ENCODE results near the gene CPVL.
A peak's percentile ranks its signal among the peaks of the same experiment; 100 is the strongest.

The CPVL gene

DNA sequence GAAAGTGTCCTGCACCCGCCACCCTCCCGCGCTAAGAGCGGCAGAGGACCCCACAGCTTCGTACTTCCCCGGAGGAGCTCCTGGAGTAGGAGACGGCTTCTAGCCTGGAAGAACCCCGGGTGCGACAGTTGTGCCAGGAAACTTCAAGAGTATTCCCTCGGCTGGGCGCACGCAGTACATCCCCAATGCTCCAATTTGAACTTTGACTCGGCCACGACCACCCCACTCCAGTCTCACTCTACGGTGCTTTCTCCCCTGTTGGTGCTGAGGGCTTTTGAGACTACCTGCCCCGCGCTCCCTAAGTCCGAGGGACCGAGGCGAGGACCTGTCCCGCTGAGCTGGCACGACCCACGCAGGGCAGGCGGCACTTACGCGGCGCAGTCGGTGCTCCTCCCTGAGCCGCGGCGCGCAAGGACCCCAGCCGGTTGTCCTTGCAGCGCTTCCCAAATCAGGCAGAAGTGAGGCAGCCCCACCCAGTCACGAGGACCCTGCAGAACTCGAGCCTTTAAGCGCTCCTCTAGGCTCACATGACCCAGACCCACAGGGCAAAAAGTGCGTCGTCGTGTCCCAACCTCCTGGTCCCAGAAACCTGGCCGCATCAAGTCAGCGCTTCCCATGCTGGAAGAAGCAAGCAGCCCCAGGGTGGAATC lies at the start of gene CPVL:
Gene CPVL (minus strand): TSS at position 481 of the 650 bp plus-strand sequence. CDS start 25,476 bp downstream, outside the sequence.
- DNase-seq: no peak

GRCh38 chr7:29194594-29195427 lies 48.5 kb upstream of the CPVL start, which contains the start of gene CHN2:
Gene CHN2, plus strand, starts transcription at chr7:29194775.
- DNase-seq: peak; percentile 63 to 88

DNA sequence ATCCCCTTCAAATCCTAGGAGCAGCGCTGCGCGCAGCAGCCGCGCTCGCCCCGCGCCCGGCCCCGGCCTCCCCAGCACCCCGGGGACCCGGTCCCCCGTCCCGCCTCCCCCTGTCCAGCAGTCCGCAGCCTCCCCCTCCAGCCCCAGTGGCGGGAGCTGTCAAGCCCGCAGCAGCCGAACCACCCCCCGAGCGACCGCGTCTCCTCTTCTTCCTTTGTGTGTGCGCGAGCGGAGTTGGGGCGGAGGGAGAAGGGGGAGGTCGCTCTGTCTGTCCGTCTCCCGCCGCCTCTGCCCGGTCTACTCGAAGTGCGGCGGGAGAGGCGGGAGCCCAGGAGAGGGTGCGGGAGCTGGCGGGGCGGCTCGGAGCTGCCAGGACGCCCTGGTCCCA lies 47.9 kb upstream of the CPVL start:
- peak in 1 of 2 experiments; percentile 69 for DNase-seq

- peak; percentile 69 to 74 for DNase-seq
These were observed 47.2 kb upstream of the CPVL start for GRCh38 chr7:29193316-29194205.

GRCh38 chr7:29192811-29193210 lies 46.5 kb upstream of the CPVL start:
- DNase-seq: no peak

DNA sequence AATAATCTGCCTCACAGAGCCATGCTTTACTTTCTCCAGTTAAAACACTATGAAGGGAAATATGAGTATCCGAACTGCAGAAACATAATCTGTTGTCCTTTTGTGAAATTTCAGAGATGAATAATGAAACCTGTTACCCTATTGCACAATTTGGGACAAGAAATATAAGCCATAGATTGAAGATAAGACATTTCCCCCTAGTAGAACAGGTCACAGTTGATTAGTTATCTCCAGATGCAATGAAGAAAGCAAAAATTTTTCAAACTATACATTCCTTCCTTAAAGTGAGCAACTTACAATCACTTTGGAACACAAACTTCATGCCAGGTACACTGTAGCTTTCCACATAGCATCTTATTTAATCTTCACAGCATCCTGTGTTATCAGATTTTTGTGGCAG lies 46.0 kb upstream of the CPVL start:
- no peak for DNase-seq

GRCh38 chr7:29190349-29191045 lies 44.2 kb upstream of the CPVL start:
- peak; percentile 77 to 90 for DNase-seq

GRCh38 chr7:29189743-29190201 lies 43.4 kb upstream of the CPVL start:
- peak; percentile 99 for DNase-seq

GRCh38 chr7:29185613-29186012 lies 39.3 kb upstream of the CPVL start:
- no peak for DNase-seq

DNA sequence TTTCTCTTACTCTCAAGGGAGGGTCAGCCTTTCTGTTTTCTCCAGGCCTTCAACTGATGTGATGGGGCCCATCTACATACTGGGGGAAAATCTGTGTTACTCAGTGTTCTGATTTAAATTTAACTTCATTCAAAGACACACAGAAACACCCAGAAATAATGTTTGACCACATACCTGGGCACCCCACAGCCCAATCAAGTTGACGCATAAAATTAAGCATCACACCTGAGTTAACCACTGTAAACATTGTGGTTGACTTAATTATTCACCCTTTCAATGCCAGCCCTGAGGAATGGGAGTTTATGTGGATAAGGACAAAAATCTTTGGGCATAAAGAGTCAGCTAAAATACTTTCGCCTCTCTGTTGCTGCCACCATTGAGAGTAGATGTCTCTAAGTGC lies 38.3 kb upstream of the CPVL start:
- DNase-seq: no peak

- DNase-seq: no peak
These were observed 32.8 kb upstream of the CPVL start for GRCh38 chr7:29179115-29179514.

DNA sequence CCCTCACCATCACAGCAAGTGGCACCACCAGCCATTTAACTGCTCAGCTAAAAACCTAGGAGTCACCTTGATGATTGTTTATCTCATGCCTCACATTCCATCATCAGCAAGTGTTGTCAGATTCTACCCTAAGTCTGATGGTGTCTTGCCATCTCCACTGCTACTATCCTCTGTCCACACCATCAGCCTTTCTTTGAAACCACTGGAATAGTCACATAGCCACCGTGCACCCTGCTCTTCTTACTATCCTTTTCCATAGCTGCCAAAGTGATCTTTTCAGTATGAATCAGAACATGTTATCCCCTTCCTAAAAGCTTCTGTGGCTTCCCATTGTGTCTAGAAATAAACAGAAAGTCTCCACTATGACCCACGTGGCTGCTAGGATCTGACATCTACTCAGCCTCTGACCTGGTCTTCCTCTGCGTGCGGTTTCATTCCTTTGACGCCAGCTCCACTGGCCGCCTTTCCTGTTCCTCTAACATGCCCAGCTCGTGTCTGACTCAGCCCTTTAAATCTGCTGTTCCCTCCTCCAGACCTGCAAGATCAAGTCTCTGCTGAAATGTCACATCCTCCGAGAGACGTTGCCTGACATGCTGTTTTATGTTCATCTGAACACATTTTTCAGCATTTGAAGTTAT lies 31.7 kb upstream of the CPVL start:
- DNase-seq: no peak

DNA sequence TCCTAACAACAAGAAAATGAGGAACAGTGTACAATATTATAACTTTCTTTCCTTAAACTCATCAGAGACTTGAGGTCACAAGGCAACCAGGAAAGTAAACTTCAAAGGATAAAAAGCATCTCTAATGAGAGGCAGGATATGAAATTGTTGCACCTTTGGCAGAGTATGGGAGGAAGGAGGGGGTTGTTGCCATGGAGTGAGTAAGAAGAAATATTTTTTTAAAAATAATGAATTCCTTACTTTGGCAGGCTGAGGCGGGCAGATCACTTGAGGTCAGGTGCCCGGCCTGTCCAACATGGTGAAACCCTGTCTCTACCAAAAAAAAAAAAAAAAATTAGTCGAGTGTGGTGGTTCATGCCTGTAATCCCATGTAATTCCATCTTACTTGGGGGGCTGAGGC lies 27.1 kb upstream of the CPVL start:
- DNase-seq: no peak

- no peak for DNase-seq
These were observed 24.4 kb upstream of the CPVL start for GRCh38 chr7:29170781-29171180.

- no peak for DNase-seq
These were observed 21.4 kb upstream of the CPVL start for GRCh38 chr7:29167721-29168120.

DNA sequence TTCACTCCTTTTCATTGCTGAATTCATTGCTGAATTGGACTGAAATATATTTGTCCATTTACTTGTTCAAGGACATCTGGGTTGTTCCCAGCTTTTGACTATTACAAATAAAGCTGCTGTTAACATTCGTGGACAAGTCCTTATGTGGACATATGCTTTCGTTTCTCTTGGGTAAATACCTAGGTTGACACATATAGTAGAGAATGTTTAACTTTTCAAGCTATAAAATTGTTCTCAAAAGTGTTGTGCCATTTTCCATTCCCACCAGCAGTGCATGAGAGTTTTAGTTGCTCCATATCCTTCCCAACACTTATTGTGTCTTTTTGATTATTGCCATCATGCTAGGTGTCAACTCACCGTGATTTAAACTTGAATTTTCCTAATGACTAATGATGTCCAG lies 17.5 kb upstream of the CPVL start:
- no peak for DNase-seq

GRCh38 chr7:29162577-29162976 lies 16.2 kb upstream of the CPVL start:
- DNase-seq: no peak

GRCh38 chr7:29161231-29161630 lies 14.9 kb upstream of the CPVL start:
- DNase-seq: no peak

GRCh38 chr7:29160080-29160479 lies 13.7 kb upstream of the CPVL start:
- no peak for DNase-seq

- peak in 1 of 2 experiments; percentile 8 for DNase-seq
These were observed 12.6 kb upstream of the CPVL start for GRCh38 chr7:29158795-29159423.

- DNase-seq: peak in 1 of 2 experiments; percentile 23
These were observed 10.6 kb upstream of the CPVL start for GRCh38 chr7:29156907-29157452.

Data from NCI-H2081 (cell line).